Osteocyte (in vitro differentiated cells): ENCODE measurements around the gene FAM240B. TPM values are rescaled to one million over a fixed set of nuclear protein-coding genes. Genes with fewer than 3 reads are reported as not detected.

Experiments used
- DNase-seq: peaks from one replicate; pipeline ENCODE4 v3.0.0; 2021; ENCODE audit warnings: mixed read lengths; ENCODE audit not compliant: unreplicated experiment; ENCODE audit errors: extremely low spot score
- H3K27ac Mint-ChIP-seq: one replicate; pipeline ENCODE4 v1.8.0; 2021; ENCODE audit warnings: mild to moderate bottlenecking, mixed read lengths; ENCODE audit not compliant: unreplicated experiment
- H3K27me3 Mint-ChIP-seq: one replicate; pipeline ENCODE4 v1.8.0; 2021; ENCODE audit warnings: mixed read lengths; ENCODE audit not compliant: unreplicated experiment
- H3K36me3 Mint-ChIP-seq: one replicate; pipeline ENCODE4 v1.8.0; 2021; ENCODE audit warnings: mixed read lengths; ENCODE audit not compliant: unreplicated experiment
- H3K4me1 Mint-ChIP-seq: one replicate; pipeline ENCODE4 v1.8.0; 2021; ENCODE audit warnings: mixed read lengths; ENCODE audit not compliant: unreplicated experiment
- H3K4me3 Mint-ChIP-seq: one replicate; pipeline ENCODE4 v1.8.0; 2021; ENCODE audit warnings: mild to moderate bottlenecking, moderate library complexity, mixed read lengths; ENCODE audit not compliant: unreplicated experiment
- H3K9me3 Mint-ChIP-seq: one replicate; pipeline ENCODE4 v1.8.0; 2021; ENCODE audit warnings: mixed read lengths; ENCODE audit not compliant: unreplicated experiment
- total RNA-seq: library from RNA; stranded (reverse); gene quantifications from 2 replicates; pipeline ENCODE4 v1.2.1, GENCODE V29; 2021
- TF ChIP-seq, protein P1 (sequence below): fragments of 200-600 bp; sonication (generic); IDR thresholded peaks from 2 replicates; pipeline ENCODE4 v1.5.0; 2021; ENCODE audit warnings: antibody characterized with exemption, mild to moderate bottlenecking, moderate library complexity

The FAM240B gene
- total RNA-seq, 1 donor from 2014 or later: not detected

DNA sequence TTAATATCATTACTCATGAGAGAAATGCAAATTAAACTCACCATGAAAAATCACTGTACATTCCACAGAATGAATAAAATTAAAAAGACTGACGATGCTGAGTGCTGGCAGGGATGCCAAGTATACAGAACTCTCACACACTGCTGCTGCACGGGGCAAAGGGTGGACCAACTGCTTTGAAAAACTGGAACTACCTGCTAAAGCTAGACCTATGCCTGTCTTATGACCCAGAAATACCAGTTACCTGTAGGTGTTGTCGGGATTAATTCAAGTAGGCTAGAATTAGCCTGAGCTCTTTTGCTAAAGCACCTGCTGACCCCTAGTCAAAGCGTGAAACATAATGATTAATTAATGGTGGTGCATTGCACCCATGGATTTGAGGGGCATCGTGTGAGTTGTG is 63.0 kb downstream of the FAM240B start:
- Mint-ChIP-seq H3K4me3 (no peak overlapping the region), H3K4me1 (no peaks in the 10 kb centered on the region), H3K27ac (no peak overlapping the region), H3K9me3 (no peaks in the 10 kb centered on the region), H3K36me3 (no peaks in the 10 kb centered on the region), H3K27me3 (peaks cover 48% of the 10 kb centered on the region)
- peak; percentile 23 for DNase-seq
- TF ChIP-seq, protein P1, sequence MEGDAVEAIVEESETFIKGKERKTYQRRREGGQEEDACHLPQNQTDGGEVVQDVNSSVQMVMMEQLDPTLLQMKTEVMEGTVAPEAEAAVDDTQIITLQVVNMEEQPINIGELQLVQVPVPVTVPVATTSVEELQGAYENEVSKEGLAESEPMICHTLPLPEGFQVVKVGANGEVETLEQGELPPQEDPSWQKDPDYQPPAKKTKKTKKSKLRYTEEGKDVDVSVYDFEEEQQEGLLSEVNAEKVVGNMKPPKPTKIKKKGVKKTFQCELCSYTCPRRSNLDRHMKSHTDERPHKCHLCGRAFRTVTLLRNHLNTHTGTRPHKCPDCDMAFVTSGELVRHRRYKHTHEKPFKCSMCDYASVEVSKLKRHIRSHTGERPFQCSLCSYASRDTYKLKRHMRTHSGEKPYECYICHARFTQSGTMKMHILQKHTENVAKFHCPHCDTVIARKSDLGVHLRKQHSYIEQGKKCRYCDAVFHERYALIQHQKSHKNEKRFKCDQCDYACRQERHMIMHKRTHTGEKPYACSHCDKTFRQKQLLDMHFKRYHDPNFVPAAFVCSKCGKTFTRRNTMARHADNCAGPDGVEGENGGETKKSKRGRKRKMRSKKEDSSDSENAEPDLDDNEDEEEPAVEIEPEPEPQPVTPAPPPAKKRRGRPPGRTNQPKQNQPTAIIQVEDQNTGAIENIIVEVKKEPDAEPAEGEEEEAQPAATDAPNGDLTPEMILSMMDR: no peak

DNA sequence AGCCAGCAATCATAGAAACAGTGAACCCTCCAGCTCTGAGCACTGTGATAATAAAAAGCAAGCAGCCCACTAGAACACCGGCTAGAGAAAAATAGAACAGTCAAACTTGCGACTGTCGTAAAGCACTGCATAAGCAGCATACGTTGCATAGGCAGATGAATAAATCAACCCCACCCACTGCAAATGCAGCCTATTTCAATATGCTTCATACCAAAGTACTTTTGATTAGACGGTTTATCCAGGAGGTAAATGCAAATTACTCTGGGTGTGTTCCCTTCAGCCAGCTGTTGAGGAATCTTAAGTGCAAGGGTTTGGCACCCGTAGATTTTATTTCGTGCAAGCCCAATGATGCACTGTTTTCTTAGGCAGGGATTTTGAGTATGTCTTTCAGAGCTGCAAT is 67.4 kb downstream of the FAM240B start:
- H3K4me1 Mint-ChIP-seq: peaks cover 5% of the 10 kb centered on the region
- no peaks in the 10 kb centered on the region for H3K9me3 Mint-ChIP-seq
- TF ChIP-seq, protein P1: no peak
- no peak for DNase-seq
- peaks cover 43% of the 10 kb centered on the region for H3K27me3 Mint-ChIP-seq
- no peaks in the 10 kb centered on the region for H3K36me3 Mint-ChIP-seq
- no peak overlapping the region for H3K27ac Mint-ChIP-seq
- no peak overlapping the region for H3K4me3 Mint-ChIP-seq

DNA sequence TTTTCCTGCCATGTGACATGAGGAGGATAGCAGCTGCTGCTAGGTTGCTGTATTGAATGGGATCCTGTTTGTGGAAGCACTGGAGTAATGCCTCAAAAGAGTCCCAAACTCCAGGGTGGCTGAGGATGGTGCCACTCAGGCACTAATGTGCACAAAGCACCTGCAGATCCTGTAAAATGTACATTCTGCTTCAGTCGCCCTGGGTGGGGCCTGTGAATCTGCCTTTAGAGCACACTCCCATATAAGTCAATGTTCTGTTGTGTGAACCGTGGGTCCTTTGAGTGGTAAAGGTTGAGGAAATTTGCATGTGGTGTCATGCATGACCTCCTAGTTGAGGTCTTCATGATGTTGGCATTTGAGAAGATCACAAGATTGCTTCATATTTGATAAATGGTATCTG is 67.9 kb downstream of the FAM240B start:
- Mint-ChIP-seq H3K4me1 (peaks cover 5% of the 10 kb centered on the region), H3K27me3 (peaks cover 38% of the 10 kb centered on the region), H3K9me3 (no peaks in the 10 kb centered on the region), H3K4me3 (no peak overlapping the region), H3K36me3 (no peaks in the 10 kb centered on the region), H3K27ac (no peak overlapping the region)
- peak; percentile 63 for DNase-seq
- TF ChIP-seq, protein P1: no peak

DNA sequence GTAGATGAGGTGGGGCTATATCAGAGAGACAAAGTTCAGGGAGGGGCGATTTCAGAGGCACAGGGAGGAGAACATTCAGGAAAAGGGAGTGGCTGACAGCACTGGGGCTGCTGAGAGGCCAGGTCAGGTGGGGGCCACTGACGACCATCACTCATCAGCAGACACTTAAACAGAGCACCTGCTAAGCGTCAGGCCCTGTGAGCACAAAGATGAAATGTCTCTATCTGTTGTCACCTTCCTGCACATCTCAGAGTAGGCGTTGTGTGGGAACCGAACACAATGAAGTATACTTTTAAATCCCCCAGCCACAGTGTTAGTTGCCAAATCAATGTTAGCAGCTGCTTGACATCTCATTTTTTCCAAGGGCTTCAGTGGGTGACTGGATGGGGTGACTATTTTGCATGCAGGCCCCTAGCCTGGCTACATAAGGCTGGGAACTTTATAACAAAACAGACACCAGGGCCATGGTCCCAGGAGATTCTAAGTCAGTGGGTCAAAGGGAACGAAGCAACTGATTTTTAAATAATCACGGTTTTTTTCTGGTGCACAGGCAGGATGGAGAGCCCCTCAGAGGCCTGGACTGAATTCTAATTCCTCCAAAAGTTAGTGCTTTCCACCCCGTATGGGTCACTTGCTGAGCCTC is 68.4 kb downstream of the FAM240B start:
- Mint-ChIP-seq H3K36me3 (no peaks in the 10 kb centered on the region), H3K4me1 (peaks cover 5% of the 10 kb centered on the region), H3K27ac (no peak overlapping the region), H3K4me3 (no peak overlapping the region), H3K27me3 (peaks cover 33% of the 10 kb centered on the region), H3K9me3 (no peaks in the 10 kb centered on the region)
- peak; percentile 74 for DNase-seq
- TF ChIP-seq, protein P1: no peak

DNA sequence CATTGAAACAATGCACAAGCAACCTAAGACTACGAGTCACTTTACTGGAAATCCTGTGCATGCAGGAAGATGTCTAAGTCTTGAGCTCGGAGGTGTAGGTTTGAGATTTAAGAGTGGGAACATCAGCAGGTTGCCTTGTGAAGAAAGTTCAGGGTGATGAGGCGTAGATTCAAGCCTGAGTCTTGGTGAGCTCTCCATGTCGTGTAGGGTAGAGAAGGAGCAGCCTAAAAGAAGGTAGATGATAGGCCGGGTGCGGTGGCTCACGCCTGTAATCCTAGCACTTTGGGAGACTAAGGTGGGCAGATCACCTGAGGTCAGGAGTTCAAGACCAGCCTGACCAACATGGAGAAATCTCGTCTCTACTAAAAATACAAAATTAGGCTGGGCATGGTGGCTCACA is 69.4 kb downstream of the FAM240B start:
- DNase-seq: peak; percentile 53
- no peaks in the 10 kb centered on the region for H3K9me3 Mint-ChIP-seq
- TF ChIP-seq, protein P1: no peak
- peaks cover 5% of the 10 kb centered on the region for H3K4me1 Mint-ChIP-seq
- H3K27me3 Mint-ChIP-seq: peaks cover 24% of the 10 kb centered on the region
- H3K36me3 Mint-ChIP-seq: no peaks in the 10 kb centered on the region
- H3K4me3 Mint-ChIP-seq: no peak overlapping the region
- no peak overlapping the region for H3K27ac Mint-ChIP-seq
